ENCODE results near the gene ABLIM1. TPM values are rescaled to one million over a fixed set of nuclear protein-coding genes. Genes with fewer than 3 reads are reported as not detected.

The ABLIM1 gene
- total and polyA plus RNA-seq, 4 donors = 20.0 to 135 (median 59.9) TPM

GRCh38 chr10:114544045-114544659 lies 113.9 kb downstream of the ABLIM1 start:
- no peak overlapping the region for H3K9ac ChIP-seq (ENCODE audit: insufficient read depth in 1 of 2, low read length in 2 of 2)
- H3K4me3 ChIP-seq = no peak overlapping the region
- DNase-seq (no peak), ATAC-seq (ENCODE audit: insufficient read depth, low FRiP score) (no peak)
- H3K36me3 ChIP-seq (ENCODE audit: control insufficient read depth in 4 of 4, insufficient read depth in 4 of 4, low read length in 4 of 4) = peaks cover 0 to 10% (median 2%) of the 10 kb centered on the region in 4 donors
- H3K9me3 ChIP-seq (ENCODE audit: control insufficient read depth in 4 of 4, insufficient read depth in 3 of 4, low read length in 3 of 4) = no peaks in the 10 kb centered on the region
- no peaks in the 10 kb centered on the region for H3K27me3 ChIP-seq (ENCODE audit: control insufficient read depth in 3 of 3, insufficient read depth in 3 of 3, low read length in 2 of 3)
- peak overlapping the region in 1 of 2 donors; percentile 2 for H3K27ac ChIP-seq (ENCODE audit: low read depth in 1 of 2, low read length in 1 of 2)
- 42 to 65% methylated on average over 9 of the region's 9 CpGs for WGBS, 2 donors
- peaks cover 0 to 18% (median 3%) of the 10 kb centered on the region in 5 donors for H3K4me1 ChIP-seq (ENCODE audit: control insufficient read depth in 5 of 5, insufficient read depth in 5 of 5, low read length in 5 of 5)
- TF ChIP-seq, protein P1, sequence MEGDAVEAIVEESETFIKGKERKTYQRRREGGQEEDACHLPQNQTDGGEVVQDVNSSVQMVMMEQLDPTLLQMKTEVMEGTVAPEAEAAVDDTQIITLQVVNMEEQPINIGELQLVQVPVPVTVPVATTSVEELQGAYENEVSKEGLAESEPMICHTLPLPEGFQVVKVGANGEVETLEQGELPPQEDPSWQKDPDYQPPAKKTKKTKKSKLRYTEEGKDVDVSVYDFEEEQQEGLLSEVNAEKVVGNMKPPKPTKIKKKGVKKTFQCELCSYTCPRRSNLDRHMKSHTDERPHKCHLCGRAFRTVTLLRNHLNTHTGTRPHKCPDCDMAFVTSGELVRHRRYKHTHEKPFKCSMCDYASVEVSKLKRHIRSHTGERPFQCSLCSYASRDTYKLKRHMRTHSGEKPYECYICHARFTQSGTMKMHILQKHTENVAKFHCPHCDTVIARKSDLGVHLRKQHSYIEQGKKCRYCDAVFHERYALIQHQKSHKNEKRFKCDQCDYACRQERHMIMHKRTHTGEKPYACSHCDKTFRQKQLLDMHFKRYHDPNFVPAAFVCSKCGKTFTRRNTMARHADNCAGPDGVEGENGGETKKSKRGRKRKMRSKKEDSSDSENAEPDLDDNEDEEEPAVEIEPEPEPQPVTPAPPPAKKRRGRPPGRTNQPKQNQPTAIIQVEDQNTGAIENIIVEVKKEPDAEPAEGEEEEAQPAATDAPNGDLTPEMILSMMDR (IDR thresholded peaks at IDR 0.05; ENCODE audit: control extremely low read depth, extremely low read depth) = no peak

- H3K4me3 ChIP-seq = no peak overlapping the region
- DNase-seq = no peak
- H3K4me1 ChIP-seq (ENCODE audit: control insufficient read depth in 5 of 5, insufficient read depth in 5 of 5, low read length in 5 of 5) = peaks cover 0 to 19% (median 3%) of the 10 kb centered on the region in 5 donors
- TF ChIP-seq, protein P1 (IDR thresholded peaks at IDR 0.05; ENCODE audit: control extremely low read depth, extremely low read depth) = no peak
- H3K27ac ChIP-seq (ENCODE audit: low read depth in 1 of 2, low read length in 1 of 2) = peak overlapping the region in 1 of 2 donors; percentile 2
- no peaks in the 10 kb centered on the region for H3K9me3 ChIP-seq (ENCODE audit: control insufficient read depth in 4 of 4, insufficient read depth in 3 of 4, low read length in 3 of 4)
- ATAC-seq (ENCODE audit: insufficient read depth, low FRiP score) = no peak
- no peak overlapping the region for H3K9ac ChIP-seq (ENCODE audit: insufficient read depth in 1 of 2, low read length in 2 of 2)
- peaks cover 0 to 12% (median 2%) of the 10 kb centered on the region in 4 donors for H3K36me3 ChIP-seq (ENCODE audit: control insufficient read depth in 4 of 4, insufficient read depth in 4 of 4, low read length in 4 of 4)
- 60 to 62% methylated on average over 8 of the region's 8 CpGs for WGBS, 2 donors
- H3K27me3 ChIP-seq (ENCODE audit: control insufficient read depth in 3 of 3, insufficient read depth in 3 of 3, low read length in 2 of 3) = no peaks in the 10 kb centered on the region
Measured at GRCh38 chr10:114543456-114543855, 114.6 kb downstream of the ABLIM1 start.

GRCh38 chr10:114542373-114542772 lies 115.7 kb downstream of the ABLIM1 start:
- Histone ChIP-seq H3K27ac (ENCODE audit: low read depth in 1 of 2, low read length in 1 of 2) (peak overlapping the region in 1 of 2 donors; percentile 92), H3K36me3 (ENCODE audit: control insufficient read depth in 4 of 4, insufficient read depth in 4 of 4, low read length in 4 of 4) (peaks cover 0 to 12% (median 2%) of the 10 kb centered on the region in 4 donors)

More at GRCh38 chr10:114542373-114542772, 115.7 kb downstream of the ABLIM1 start:
- TF ChIP-seq, protein P1 (IDR thresholded peaks at IDR 0.05; ENCODE audit: control extremely low read depth, extremely low read depth) = no peak
- Histone ChIP-seq H3K9me3 (ENCODE audit: control insufficient read depth in 4 of 4, insufficient read depth in 3 of 4, low read length in 3 of 4) (no peaks in the 10 kb centered on the region), H3K4me3 (no peak overlapping the region), H3K4me1 (ENCODE audit: control insufficient read depth in 5 of 5, insufficient read depth in 5 of 5, low read length in 5 of 5) (peaks cover 0 to 23% (median 9%) of the 10 kb centered on the region in 5 donors), H3K27me3 (ENCODE audit: control insufficient read depth in 3 of 3, insufficient read depth in 3 of 3, low read length in 2 of 3) (no peaks in the 10 kb centered on the region), H3K9ac (ENCODE audit: insufficient read depth in 1 of 2, low read length in 2 of 2) (no peak overlapping the region)
- WGBS, 2 donors = 80 to 89% methylated on average over 2 of the region's 2 CpGs
- no peak for DNase-seq
- ATAC-seq (ENCODE audit: insufficient read depth, low FRiP score) = no peak
